HG02884 (cell line): Measurements from ENCODE around the gene ZNF844.
"Not testable (repeated sequence)": the region's sequence is repeated elsewhere in the genome, so short reads cannot be mapped to it uniquely, and the experiment has no call there.

Experiments
- ATAC-seq: cut with Tn5 transposase; IDR thresholded peaks from one replicate; pipeline ENCODE4 v1.9.1; 2021; ENCODE audit warnings: mild to moderate bottlenecking, moderate library complexity; ENCODE audit not compliant: unreplicated experiment

ZNF844 gene

DNA sequence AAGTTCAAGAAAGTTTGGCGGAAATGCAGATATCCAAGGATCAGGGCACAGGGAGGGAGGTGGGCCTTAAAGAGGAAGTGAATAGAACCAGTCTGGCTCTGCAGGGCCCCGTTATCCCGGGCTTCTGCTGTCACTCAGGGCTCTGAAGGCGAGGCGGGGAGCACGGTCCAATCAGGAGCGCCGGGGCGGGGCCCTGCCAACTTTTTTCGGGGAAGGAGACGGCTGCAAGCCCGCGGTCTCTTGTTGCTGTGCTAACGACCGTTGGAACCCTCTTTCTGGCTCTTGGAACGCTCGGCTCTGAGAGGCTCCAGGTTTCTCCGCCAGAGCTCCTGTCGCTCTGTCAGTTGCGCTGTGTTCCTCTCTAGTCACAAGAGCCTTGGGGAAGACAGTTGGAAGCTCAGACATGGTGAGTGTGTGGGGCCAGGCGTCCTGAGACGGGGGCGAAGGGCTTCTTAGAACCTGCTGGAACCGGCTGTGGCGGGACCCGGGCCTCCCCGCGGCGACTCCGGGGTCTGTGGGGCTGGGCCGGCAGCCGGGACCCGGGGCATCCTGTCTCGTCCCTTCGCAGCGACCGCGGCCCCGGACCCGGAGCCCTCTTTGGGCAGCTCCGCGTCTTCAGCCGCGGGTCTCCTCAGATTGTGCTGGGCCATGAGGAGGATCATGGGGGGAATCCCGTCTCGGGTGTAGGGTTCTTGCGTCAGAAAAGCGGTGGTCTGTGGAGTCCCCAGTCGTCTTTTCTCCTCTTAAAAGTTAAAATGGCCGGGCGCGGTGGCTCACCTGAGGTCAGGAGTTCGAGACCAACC is 27.7 kb downstream of the ZNF844 start:
- no peak for ATAC-seq

DNA sequence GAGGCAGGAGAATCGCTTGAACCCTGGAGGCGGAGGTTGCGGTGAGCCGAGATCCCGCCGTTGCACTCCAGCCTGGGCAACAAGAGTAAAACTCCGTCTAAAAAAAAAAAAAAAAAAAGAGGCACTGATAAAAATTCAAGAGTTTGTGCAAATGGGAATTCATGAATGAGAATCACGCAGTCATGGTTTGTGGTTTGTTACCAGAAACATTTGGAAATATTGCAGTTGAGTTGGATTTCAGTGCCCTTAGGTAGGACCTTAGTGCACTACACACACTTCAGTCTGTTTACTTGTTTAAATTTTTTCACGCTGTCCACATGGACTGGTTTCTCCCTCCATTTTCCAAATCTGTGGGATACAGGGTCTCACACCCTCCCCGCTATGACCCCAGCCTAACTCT is 28.4 kb downstream of the ZNF844 start:
- no peak for ATAC-seq

DNA sequence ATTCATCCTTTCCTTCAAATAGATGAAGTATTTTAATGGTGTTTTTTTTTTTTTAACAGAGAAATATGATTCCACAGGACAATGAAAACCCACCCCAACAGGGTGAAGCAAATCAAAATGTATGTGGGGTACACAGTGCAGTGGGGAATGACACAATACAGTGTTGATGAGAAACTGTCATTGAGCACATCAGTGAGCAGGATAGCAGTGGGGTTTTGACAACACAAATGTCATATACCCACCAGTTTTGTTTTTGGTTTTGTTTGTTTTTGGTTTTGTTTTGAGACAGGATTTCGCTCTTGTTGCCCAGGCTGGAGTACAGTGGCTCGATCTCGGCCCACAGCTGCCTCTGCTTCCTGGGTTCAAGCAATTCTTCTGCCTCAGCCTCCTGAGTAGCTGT is 29.2 kb downstream of the ZNF844 start:
- no peak for ATAC-seq

DNA sequence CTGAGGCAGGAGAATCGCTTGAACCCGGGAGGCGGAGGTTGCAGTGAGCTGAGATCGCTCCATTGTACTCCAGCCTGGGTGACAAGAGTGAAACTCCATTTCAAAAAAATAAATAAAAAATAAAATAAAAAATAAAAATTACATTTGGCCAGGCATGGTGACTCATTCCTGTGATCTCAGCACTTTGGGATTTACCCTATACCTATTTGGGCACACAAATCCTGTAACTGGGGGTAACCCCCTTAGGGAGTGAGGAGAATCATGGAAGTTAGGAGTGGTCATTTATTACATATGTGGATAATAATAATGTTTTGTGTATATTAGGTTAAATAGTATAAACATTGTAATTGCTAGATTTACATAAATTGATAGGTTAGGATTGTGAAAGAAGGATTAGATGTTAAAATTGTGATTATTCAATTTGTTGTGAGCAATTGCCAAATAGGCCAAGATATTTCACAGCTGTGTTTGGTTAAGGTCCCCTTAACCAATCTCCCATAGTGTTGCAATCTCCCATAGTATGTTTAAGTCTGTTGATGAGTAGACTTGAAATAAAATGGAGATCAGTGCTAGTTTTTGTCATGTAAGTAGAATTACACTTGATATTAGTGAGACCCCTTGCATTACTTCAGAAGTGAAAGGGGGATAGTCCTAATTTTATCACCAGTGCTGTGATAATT is 30.7 kb downstream of the ZNF844 start:
- ATAC-seq = no peak

DNA sequence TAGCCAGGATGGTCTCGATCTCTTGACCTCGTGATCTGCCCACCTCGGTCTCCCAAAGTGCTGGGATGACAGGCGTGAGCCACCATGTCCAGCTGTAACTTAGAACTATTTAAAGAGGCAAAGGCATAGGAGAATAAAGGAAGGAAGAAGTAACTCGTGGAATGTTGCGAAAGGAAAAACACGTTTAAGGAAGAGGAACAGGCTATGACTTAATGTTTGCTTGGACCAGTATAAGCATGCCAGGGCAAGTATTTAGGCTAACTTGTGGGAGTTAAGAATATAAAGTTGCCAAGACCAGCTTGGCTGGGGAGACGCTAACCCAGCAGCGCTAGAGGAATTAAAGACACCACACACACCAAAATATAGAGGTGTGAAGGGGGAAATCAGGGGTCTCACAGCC is 33.5 kb downstream of the ZNF844 start:
- no peak for ATAC-seq

DNA sequence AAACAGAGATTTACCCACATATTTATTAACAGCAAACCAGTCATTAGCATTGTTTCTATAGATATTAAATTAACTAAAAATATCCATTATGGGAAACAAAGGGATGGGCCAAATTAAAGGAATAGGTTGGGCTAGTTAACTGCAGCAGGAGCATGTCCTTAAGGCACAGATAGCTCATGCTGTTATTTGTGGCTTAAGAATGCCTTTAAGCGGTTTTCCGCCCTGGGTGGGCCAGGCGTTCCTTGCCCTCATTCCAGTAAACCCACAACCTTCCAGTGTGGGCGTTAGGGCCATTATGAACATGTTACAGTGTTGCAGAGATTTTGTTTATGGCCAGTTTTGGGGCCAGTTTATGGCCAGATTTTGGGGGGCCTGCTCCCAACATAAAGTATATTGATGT is 39.4 kb downstream of the ZNF844 start:
- not testable (repeated sequence) for ATAC-seq

DNA sequence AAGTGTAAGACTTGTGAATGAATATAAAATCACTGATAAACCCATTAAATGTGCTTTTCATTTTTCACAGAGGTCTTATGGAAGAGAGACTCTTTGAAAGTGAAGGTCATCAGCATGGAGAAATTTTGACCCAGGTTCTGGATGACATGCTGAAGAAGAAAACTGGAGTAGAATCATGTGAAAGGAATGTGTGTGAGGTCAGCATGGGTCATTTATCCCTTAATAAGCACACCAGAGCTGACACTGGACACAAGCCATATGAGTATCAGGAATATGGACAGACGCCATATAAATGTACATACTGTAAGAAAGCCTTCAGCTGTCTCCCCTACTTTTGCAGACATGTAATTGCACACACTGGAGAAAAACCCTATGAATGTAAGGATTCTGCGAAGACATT is 46.6 kb downstream of the ZNF844 start:
- no peak for ATAC-seq

DNA sequence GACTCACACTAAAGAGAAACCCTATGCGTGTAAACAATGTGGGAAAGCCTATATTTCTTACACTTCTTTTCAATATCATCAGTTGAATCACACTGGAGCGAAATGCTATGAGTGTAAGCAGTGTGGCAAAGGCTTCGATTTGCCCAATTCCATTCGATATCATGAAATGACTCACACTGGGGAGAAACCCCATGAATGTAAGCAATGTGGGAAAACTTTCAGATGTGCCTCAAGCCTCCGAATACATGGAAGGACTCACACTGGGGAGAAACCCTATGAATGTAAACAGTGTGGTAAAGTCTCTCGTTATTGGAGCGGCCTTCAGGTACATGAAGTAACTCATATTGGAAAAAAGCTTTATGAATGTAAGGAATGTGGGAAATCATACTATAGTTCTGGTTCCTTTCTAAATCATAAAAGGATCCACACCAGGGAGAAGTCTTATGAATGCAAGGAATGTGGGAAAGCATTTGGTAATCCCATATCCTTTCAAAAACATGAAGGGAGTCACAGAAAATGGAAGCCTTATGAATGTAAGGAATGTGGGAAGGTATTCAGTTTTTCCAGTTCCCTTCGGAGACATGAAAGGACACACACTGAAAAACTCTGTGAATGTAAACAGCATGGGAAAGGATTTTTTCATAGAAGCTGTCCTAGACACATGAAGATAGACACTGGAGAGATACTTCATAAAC is 47.6 kb downstream of the ZNF844 start:
- ATAC-seq = no peak

DNA sequence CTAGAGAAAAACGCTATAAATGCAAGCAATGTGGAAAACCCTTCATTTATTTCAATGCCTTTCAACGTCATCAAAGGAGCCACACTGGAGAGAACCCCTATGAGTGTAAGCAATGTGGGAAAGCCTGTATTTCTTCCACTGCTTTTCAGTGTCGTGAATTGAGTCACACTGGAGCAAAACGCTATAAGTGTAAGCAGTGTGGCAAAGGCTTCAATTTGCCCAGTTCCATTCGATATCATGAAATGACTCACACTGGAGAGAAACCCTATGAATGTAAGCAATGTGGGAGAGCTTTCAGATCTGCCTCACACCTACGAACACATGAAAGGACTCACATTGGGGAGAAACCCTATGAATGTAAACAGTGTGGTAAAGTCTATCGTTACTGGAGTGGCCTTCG is 48.2 kb downstream of the ZNF844 start:
- no peak for ATAC-seq

DNA sequence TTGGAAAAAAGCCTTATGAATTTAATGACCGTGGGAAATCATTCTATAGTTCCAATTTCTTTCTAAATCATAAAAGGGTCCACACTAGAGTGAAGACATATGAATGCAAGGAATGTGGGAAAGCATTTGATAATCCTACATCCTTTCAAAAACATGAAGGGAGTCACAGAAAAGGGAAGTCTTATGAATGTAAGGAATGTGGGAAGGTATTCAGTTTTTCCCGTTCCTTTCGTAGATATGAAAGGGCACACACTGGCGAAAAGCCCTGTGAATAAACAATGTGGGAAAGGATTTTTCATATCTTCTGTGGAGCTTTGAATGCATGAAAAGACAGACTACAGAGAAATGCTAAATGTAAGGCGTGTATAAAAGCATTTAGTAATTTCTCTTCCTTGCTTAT is 48.6 kb downstream of the ZNF844 start:
- no peak for ATAC-seq

DNA sequence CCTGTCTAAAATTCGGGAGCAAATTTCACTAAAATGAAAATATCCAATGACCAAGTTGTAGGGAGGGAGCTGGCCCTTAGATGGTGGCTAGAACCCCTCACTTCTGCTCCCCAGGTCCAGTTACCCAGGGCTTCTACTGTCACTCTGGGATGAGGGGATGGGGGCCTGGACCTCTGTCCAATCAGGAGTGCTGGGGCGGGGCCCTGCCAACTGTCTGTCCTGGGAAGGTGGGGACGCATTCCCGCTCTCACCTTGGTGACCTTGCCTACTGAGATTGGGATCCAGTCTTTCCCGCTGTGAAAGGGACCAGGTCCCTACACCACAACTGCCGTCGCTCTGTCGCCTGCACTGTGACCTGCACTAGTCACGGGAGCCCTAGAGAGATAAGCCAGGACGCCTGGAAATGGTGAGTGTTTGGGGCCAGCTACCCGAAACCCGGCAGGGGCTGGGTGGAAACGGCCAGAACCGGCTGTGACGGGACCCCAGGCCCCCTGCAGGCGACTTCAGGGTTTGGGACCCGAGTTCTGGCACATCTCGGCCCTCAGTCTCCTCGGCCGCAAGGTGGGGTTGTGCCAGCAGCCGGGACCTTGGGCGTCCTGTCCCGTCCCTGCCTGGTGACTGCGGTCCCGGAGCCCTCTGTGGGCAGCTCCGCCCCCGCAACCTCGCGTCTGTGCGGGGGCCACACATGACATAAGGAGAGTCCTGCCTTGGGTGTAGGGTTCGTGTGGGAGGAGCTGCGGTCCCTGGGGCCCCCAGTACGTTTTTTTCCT is 52.9 kb downstream of the ZNF844 start:
- ATAC-seq = no peak

DNA sequence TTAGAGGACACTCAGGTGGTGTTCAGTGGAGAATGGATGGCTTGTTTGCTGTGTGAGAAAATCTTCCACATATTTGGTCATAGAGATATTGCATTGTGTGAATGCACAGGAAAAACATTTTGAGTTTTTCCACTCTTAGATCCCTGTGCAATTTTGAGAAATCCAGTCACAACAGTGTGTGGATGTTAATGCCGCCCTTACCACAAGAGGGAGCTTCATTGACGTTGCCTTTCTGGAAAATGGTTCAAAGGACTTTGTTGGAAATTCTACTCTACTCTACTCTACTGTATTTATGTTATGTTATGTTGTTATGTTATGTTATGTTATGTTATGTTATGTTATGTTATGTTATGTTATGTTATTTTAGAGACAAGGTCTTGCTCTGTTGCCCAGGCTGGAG is 62.2 kb downstream of the ZNF844 start:
- no peak for ATAC-seq
